A673 (cell line): ENCODE measurements around the gene CNOT10. TPM values are rescaled to one million over a fixed set of nuclear protein-coding genes. Genes with fewer than 3 reads are reported as not detected.

Source experiments
- BruUV-seq: library from RNA; stranded (reverse); fragments of 400-500 nt; replicated peaks from 2 replicates; lab custom pipeline; 2021; lab: Mats Ljungman, UMichigan
- CTCF ChIA-PET: fragments of 300-600 bp; sonication (Branson Sonifier 250); formaldehyde crosslinking; loops from one replicate; lab custom pipeline; 2022; ENCODE audit warnings: antibody characterized with exemption; lab: Charles Lee
- POLR2A ChIA-PET: fragments of 300-600 bp; sonication (Branson Sonifier 250); formaldehyde crosslinking; loops from one replicate; lab custom pipeline; 2022; ENCODE audit warnings: antibody characterized with exemption; ENCODE audit not compliant: low non-redundant PET; lab: Charles Lee
- DNase-seq: peaks from one replicate; pipeline ENCODE4 v3.0.0-alpha.2; 2015; ENCODE audit warnings: low spot score
- H3K27ac ChIP-seq: fragments of 200-600 bp; sonication (generic); 2 replicates; pipeline ENCODE4 v1.5.1; 2016; ENCODE audit warnings: mixed run types, low read depth, mild to moderate bottlenecking, mixed read lengths, antibody characterized with exemption, low read length; ENCODE audit not compliant: poor library complexity, severe bottlenecking
- H3K27me3 ChIP-seq: fragments of 200-600 bp; sonication (generic); replicated peaks from 2 replicates; pipeline ENCODE4 v1.6.1; 2017; ENCODE audit warnings: mixed run types, low read depth, mild to moderate bottlenecking, mixed read lengths, antibody characterized with exemption, low read length; ENCODE audit not compliant: insufficient read depth, poor library complexity
- H3K36me3 ChIP-seq: fragments of 200-600 bp; sonication (generic); 2 replicates; pipeline ENCODE4 v1.6.1; 2016; ENCODE audit warnings: mixed run types, mild to moderate bottlenecking, mixed read lengths, antibody characterized with exemption, low read length; ENCODE audit not compliant: insufficient read depth, poor library complexity, severe bottlenecking
- H3K4me1 ChIP-seq: fragments of 200-600 bp; sonication (generic); 2 replicates; pipeline ENCODE4 v1.6.1; 2017; ENCODE audit warnings: mixed run types, mild to moderate bottlenecking, mixed read lengths, antibody characterized with exemption, low read length; ENCODE audit not compliant: insufficient read depth, poor library complexity, severe bottlenecking
- H3K4me3 ChIP-seq: fragments of 200-600 bp; sonication (generic); 2 replicates; pipeline ENCODE4 v1.5.1; 2016; ENCODE audit warnings: low read depth, mixed run types, mild to moderate bottlenecking, mixed read lengths, low read length; ENCODE audit not compliant: poor library complexity, severe bottlenecking
- H3K9me3 ChIP-seq: fragments of 200-600 bp; sonication (generic); 2 replicates; pipeline ENCODE4 v1.6.1; 2016; ENCODE audit warnings: mixed run types, low read depth, mild to moderate bottlenecking, mixed read lengths, antibody characterized with exemption, low read length; ENCODE audit not compliant: poor library complexity, severe bottlenecking
- EZH2 ChIP-seq: fragments of 200-600 bp; sonication (generic); IDR thresholded peaks from 2 replicates; pipeline ENCODE4 v1.6.1; 2017; ENCODE audit warnings: borderline replicate concordance, low read depth, mild to moderate bottlenecking, mixed read lengths, antibody characterized with exemption, low read length; ENCODE audit not compliant: poor library complexity, severe bottlenecking
- intact Hi-C: fragments of 100-400 bp; cut with micrococcal nuclease; formaldehyde crosslinking; loops from one replicate; pipeline ENCODE4 v1.10.0; 2022; ENCODE audit not compliant: unreplicated experiment
- total RNA-seq: library from RNA; stranded (reverse); gene quantifications from 2 replicates; pipeline ENCODE4 v1.2.3, GENCODE V29; 2021
- TF ChIP-seq, protein P1 (sequence below): fragments of 300-800, 200-600 bp; sonication (generic); conservative IDR thresholded peaks from 2 replicates; pipeline ENCODE4 v1.5.1; 2017; ENCODE audit warnings: low read depth, mild to moderate bottlenecking, antibody characterized with exemption, low read length, moderate library complexity, mixed read lengths

CNOT10 gene
- total RNA-seq, 1 experiment from 2014 or later = 47.8 TPM

- no peaks in the 10 kb centered on the region for H3K9me3 ChIP-seq
- no peak for DNase-seq
- H3K4me3 ChIP-seq = no peak overlapping the region
- ChIA-PET POLR2A (interaction anchor here (0.6 kb wide), 1 partner anchor 40 kb away, joined by 8 read pairs; no protein-coding TSS in a partner anchor), CTCF (interaction anchor here (0.5 kb wide), 1 partner anchor 1959 kb away, joined by 3 read pairs; no protein-coding TSS in a partner anchor)
- no peaks in the 10 kb centered on the region for H3K36me3 ChIP-seq
- H3K27ac ChIP-seq = no peak overlapping the region
- BruUV-seq = no TSS peak
- intact Hi-C loops = no loop called here
- no peaks in the 10 kb centered on the region for H3K27me3 ChIP-seq
- H3K4me1 ChIP-seq = no peaks in the 10 kb centered on the region
- TF ChIP-seq, protein P1, sequence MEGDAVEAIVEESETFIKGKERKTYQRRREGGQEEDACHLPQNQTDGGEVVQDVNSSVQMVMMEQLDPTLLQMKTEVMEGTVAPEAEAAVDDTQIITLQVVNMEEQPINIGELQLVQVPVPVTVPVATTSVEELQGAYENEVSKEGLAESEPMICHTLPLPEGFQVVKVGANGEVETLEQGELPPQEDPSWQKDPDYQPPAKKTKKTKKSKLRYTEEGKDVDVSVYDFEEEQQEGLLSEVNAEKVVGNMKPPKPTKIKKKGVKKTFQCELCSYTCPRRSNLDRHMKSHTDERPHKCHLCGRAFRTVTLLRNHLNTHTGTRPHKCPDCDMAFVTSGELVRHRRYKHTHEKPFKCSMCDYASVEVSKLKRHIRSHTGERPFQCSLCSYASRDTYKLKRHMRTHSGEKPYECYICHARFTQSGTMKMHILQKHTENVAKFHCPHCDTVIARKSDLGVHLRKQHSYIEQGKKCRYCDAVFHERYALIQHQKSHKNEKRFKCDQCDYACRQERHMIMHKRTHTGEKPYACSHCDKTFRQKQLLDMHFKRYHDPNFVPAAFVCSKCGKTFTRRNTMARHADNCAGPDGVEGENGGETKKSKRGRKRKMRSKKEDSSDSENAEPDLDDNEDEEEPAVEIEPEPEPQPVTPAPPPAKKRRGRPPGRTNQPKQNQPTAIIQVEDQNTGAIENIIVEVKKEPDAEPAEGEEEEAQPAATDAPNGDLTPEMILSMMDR = no peak
- TF ChIP-seq EZH2 = no peak
Observed at GRCh38 chr3:32643354-32643753, 41.6 kb upstream of the CNOT10 start.

GRCh38 chr3:32643816-32644215 is 41.2 kb upstream of the CNOT10 start:
- H3K27ac ChIP-seq = no peak overlapping the region
- H3K4me1 ChIP-seq = no peaks in the 10 kb centered on the region
- no peaks in the 10 kb centered on the region for H3K36me3 ChIP-seq
- no peaks in the 10 kb centered on the region for H3K27me3 ChIP-seq
- TF ChIP-seq EZH2 = no peak
- TF ChIP-seq, protein P1 = no peak
- CTCF ChIA-PET = interaction anchor here (0.5 kb wide), 1 partner anchor 1959 kb away, joined by 3 read pairs; no protein-coding TSS in a partner anchor
- H3K9me3 ChIP-seq = no peaks in the 10 kb centered on the region
- DNase-seq = no peak
- intact Hi-C loops = no loop called here
- H3K4me3 ChIP-seq = no peak overlapping the region
- POLR2A ChIA-PET = no interaction called here
- no TSS peak for BruUV-seq

DNA sequence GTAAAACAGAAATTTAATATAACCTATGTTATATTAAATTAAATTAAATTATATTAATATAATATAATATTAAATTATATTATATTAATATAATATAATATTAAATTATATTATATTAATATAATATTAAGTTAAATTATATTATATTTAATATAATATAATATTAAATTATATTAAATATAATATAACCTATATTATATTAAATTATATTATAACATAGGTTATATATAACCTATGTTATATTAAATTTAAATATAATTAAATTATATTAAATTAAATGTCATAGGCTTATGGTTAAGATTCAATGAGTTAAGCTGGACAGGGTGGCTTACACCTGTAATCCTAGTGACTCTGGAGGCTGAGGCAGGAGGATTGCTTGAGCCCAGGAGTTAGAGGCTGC is 40.6 kb upstream of the CNOT10 start:
- Histone ChIP-seq H3K9me3 (no peaks in the 10 kb centered on the region), H3K27me3 (no peaks in the 10 kb centered on the region), H3K4me3 (no peak overlapping the region), H3K4me1 (no peaks in the 10 kb centered on the region), H3K36me3 (no peaks in the 10 kb centered on the region), H3K27ac (no peak overlapping the region)
- no TSS peak for BruUV-seq
- intact Hi-C loops = no loop called here
- no peak for DNase-seq
- CTCF ChIA-PET = no interaction called here
- TF ChIP-seq EZH2 = no peak
- TF ChIP-seq, protein P1 = no peak
- POLR2A ChIA-PET = no interaction called here
